Esophagus (tissue), 2 donors: ENCODE measurements around the gene MRFAP1. TPM values are rescaled to one million over a fixed set of nuclear protein-coding genes. Genes with fewer than 3 reads are reported as not detected.
"Not testable (repeated sequence)": the region's sequence is repeated elsewhere in the genome, so short reads cannot be mapped to it uniquely, and the experiment has no call there.

Experiments
- H3K27ac ChIP-seq, 2 donors: one replicate each; pipeline ENCODE4 v1.5.1; 2013; ENCODE audit warnings: low read depth in 2 of 2, mild to moderate bottlenecking in 2 of 2, inconsistent platforms in 1 of 2, low read length in 1 of 2, moderate library complexity in 1 of 2
- H3K27me3 ChIP-seq, 2 donors: one replicate each; pipeline ENCODE4 v1.6.1; 2013; ENCODE audit warnings: low read length in 2 of 2, control low read depth in 1 of 2, mild to moderate bottlenecking in 1 of 2; ENCODE audit not compliant: insufficient read depth in 2 of 2, control insufficient read depth in 1 of 2
- H3K36me3 ChIP-seq, 2 donors: one replicate each; pipeline ENCODE4 v1.6.1; 2013; ENCODE audit warnings: low read length in 1 of 2; ENCODE audit not compliant: control insufficient read depth in 2 of 2, insufficient read depth in 2 of 2
- H3K4me1 ChIP-seq, 2 donors: one replicate each; pipeline ENCODE4 v1.6.1; 2013; ENCODE audit warnings: low read length in 1 of 2; ENCODE audit not compliant: control insufficient read depth in 2 of 2, insufficient read depth in 2 of 2
- H3K4me3 ChIP-seq, 2 donors: one replicate each; pipeline ENCODE4 v1.5.1; 2013; ENCODE audit warnings: low read length in 2 of 2, mild to moderate bottlenecking in 2 of 2, low read depth in 1 of 2, moderate library complexity in 1 of 2
- H3K9me3 ChIP-seq, 2 donors: one replicate each; pipeline ENCODE4 v1.6.1; 2013; ENCODE audit warnings: mild to moderate bottlenecking in 2 of 2, low read depth in 1 of 2, low read length in 1 of 2, moderate library complexity in 1 of 2; ENCODE audit not compliant: control insufficient read depth in 2 of 2, insufficient read depth in 1 of 2
- WGBS, 2 donors: extraction: QIAGEN DNeasy Blood & Tissue Kit; methylation state at CpG; one replicate each; pipeline ENCODE4 v1.1.7; 2013; 5-methylcytosine and 5-hydroxymethylcytosine counted together
- polyA plus RNA-seq, 2 donors: library from polyadenylated mRNA; stranded (reverse); fragments of 200-250 nt; gene quantifications; one replicate each; pipeline ENCODE4 v1.2.3, GENCODE V29; 2013
- donor health status: healthy with polysubstance abuse.
- donor health status: Bipolar disorder and iron deficiency.

MRFAP1 gene
- polyA plus RNA-seq, 2 donors, result 138 to 236 TPM

- WGBS, 2 donors, result 56 to 72% methylated on average over 6 of the region's 6 CpGs
These were observed 7.2 kb downstream of the MRFAP1 start for GRCh38 chr4:6647582-6648230.

GRCh38 chr4:6649216-6649615 is 8.7 kb downstream of the MRFAP1 start:
- Histone ChIP-seq H3K36me3 (no peaks in the 10 kb centered on the region), H3K4me1 (no peaks in the 10 kb centered on the region), H3K9me3 (no peaks in the 10 kb centered on the region), H3K27me3 (no peaks in the 10 kb centered on the region), H3K27ac (no peak overlapping the region), H3K4me3 (no peak overlapping the region)
- WGBS, 2 donors, result 89 to 90% methylated on average over 8 of the region's 8 CpGs

More at GRCh38 chr4:6647582-6648230, 7.2 kb downstream of the MRFAP1 start:
- no peaks in the 10 kb centered on the region for H3K9me3 ChIP-seq
- H3K27ac ChIP-seq, result no peak overlapping the region
- H3K4me1 ChIP-seq, result no peaks in the 10 kb centered on the region
- no peaks in the 10 kb centered on the region for H3K27me3 ChIP-seq
- no peak overlapping the region for H3K4me3 ChIP-seq
- peaks cover 0 to 5% of the 10 kb centered on the region in 2 donors for H3K36me3 ChIP-seq

GRCh38 chr4:6654211-6654610 is 13.7 kb downstream of the MRFAP1 start:
- 50 to 94% methylated on average over 2 to 3 of the region's 3 CpGs for WGBS, 2 donors
- H3K36me3 ChIP-seq, H3K4me1 ChIP-seq, H3K4me3 ChIP-seq, H3K9me3 ChIP-seq, H3K27ac ChIP-seq, H3K27me3 ChIP-seq: not testable (repeated sequence)

GRCh38 chr4:6655291-6655690 is 14.8 kb downstream of the MRFAP1 start:
- WGBS, 2 donors, result 88 to 92% methylated on average over 2 of the region's 2 CpGs

GRCh38 chr4:6655924-6656323 is 15.4 kb downstream of the MRFAP1 start:
- Histone ChIP-seq H3K27me3 (no peaks in the 10 kb centered on the region), H3K4me1 (no peaks in the 10 kb centered on the region), H3K9me3 (no peaks in the 10 kb centered on the region), H3K36me3 (no peaks in the 10 kb centered on the region), H3K27ac (no peak overlapping the region), H3K4me3 (no peak overlapping the region)
- WGBS, 2 donors, result 94 to 96% methylated on average over 5 of the region's 5 CpGs

More at GRCh38 chr4:6655291-6655690, 14.8 kb downstream of the MRFAP1 start:
- not testable (repeated sequence) for H3K9me3 ChIP-seq, H3K27ac ChIP-seq, H3K4me1 ChIP-seq, H3K27me3 ChIP-seq, H3K36me3 ChIP-seq, H3K4me3 ChIP-seq

- no peaks in the 10 kb centered on the region for H3K36me3 ChIP-seq
- no peaks in the 10 kb centered on the region for H3K4me1 ChIP-seq
- H3K4me3 ChIP-seq, result no peak overlapping the region
- H3K27ac ChIP-seq, result no peak overlapping the region
- WGBS, 2 donors, result 79 to 88% methylated on average over 65 of the region's 65 CpGs
- H3K27me3 ChIP-seq, result no peaks in the 10 kb centered on the region
- H3K9me3 ChIP-seq, result no peaks in the 10 kb centered on the region
These were observed 17.0 kb downstream of the MRFAP1 start for GRCh38 chr4:6657242-6658208.

GRCh38 chr4:6658209-6658595 is 17.7 kb downstream of the MRFAP1 start:
- Histone ChIP-seq H3K27me3 (no peaks in the 10 kb centered on the region), H3K4me3 (no peak overlapping the region), H3K27ac (peak overlapping the region; percentile 42 to 55), H3K9me3 (no peaks in the 10 kb centered on the region), H3K4me1 (no peaks in the 10 kb centered on the region), H3K36me3 (no peaks in the 10 kb centered on the region)
- WGBS, 2 donors, result 87 to 91% methylated on average over 7 of the region's 7 CpGs

GRCh38 chr4:6658597-6659075 is 18.2 kb downstream of the MRFAP1 start:
- Histone ChIP-seq H3K9me3 (no peaks in the 10 kb centered on the region), H3K27ac (peak overlapping the region; percentile 42 to 55), H3K36me3 (no peaks in the 10 kb centered on the region), H3K27me3 (no peaks in the 10 kb centered on the region), H3K4me3 (peak overlapping the region in 1 of 2 donors; percentile 32), H3K4me1 (no peaks in the 10 kb centered on the region)
- 4 to 6% methylated on average over 46 to 52 of the region's 52 CpGs for WGBS, 2 donors

GRCh38 chr4:6659897-6660296 is 19.4 kb downstream of the MRFAP1 start:
- 86 to 89% methylated on average over 2 of the region's 2 CpGs for WGBS, 2 donors
- H3K27me3 ChIP-seq, result peaks cover 0 to 4% of the 10 kb centered on the region in 2 donors
- H3K27ac ChIP-seq, result no peak overlapping the region
- H3K4me1 ChIP-seq, result peaks cover 3 to 8% of the 10 kb centered on the region in 2 donors
- H3K4me3 ChIP-seq, result no peak overlapping the region
- H3K9me3 ChIP-seq, result no peaks in the 10 kb centered on the region
- H3K36me3 ChIP-seq, result no peaks in the 10 kb centered on the region
